Urothelium cell line (cell line): ENCODE data around the gene KBTBD13.
"Not testable (repeated sequence)": the region's sequence is repeated elsewhere in the genome, so short reads cannot be mapped to it uniquely, and the experiment has no call there.

Experiments
- DNase-seq: peaks from one replicate; pipeline ENCODE4 v3.0.0; 2011; ENCODE audit warnings: low spot score, mixed read lengths
- FAIRE-seq: peaks from 2 replicates; lab custom pipeline; 2011; peaks lifted over from hg19 to GRCh38; lab: Jason Lieb, UNC

KBTBD13 gene

GRCh38 chr15:65087411-65087810 lies 10.9 kb downstream of the KBTBD13 start:
- no peak for DNase-seq
- FAIRE-seq: no peak

- FAIRE-seq (no peak), DNase-seq (no peak)
Observed at GRCh38 chr15:65087873-65088642, 11.5 kb downstream of the KBTBD13 start.

GRCh38 chr15:65088643-65089021 lies 12.1 kb downstream of the KBTBD13 start:
- no peak for FAIRE-seq

GRCh38 chr15:65089206-65089824 lies 12.8 kb downstream of the KBTBD13 start:
- FAIRE-seq (no peak), DNase-seq (no peak)

More at GRCh38 chr15:65088643-65089021, 12.1 kb downstream of the KBTBD13 start:
- no peak for DNase-seq

- DNase-seq: no peak
- peak; percentile 55 for FAIRE-seq
Observed at GRCh38 chr15:65091946-65092770, 15.6 kb downstream of the KBTBD13 start.

GRCh38 chr15:65092911-65093792 lies 16.6 kb downstream of the KBTBD13 start:
- no peak for FAIRE-seq
- DNase-seq: no peak

- FAIRE-seq, DNase-seq: not testable (repeated sequence)
Observed at GRCh38 chr15:65093793-65094170, 17.2 kb downstream of the KBTBD13 start.

GRCh38 chr15:65094294-65094995 lies 17.9 kb downstream of the KBTBD13 start:
- DNase-seq (no peak), FAIRE-seq (no peak)

- no peak for DNase-seq
- peak; percentile 30 for FAIRE-seq
Observed at GRCh38 chr15:65095011-65095746, 18.6 kb downstream of the KBTBD13 start.

- FAIRE-seq (no peak), DNase-seq (no peak)
Observed at GRCh38 chr15:65095747-65096104, 19.2 kb downstream of the KBTBD13 start.

GRCh38 chr15:65096481-65097385 lies 20.2 kb downstream of the KBTBD13 start:
- FAIRE-seq: no peak

GRCh38 chr15:65097651-65098263 lies 21.2 kb downstream of the KBTBD13 start:
- no peak for FAIRE-seq
- DNase-seq: no peak

More at GRCh38 chr15:65096481-65097385, 20.2 kb downstream of the KBTBD13 start:
- DNase-seq: no peak

- FAIRE-seq: peak; percentile 13
Observed at GRCh38 chr15:65099336-65099735, 22.8 kb downstream of the KBTBD13 start.

GRCh38 chr15:65099801-65100200 lies 23.3 kb downstream of the KBTBD13 start:
- not testable (repeated sequence) for FAIRE-seq, DNase-seq

More at GRCh38 chr15:65099336-65099735, 22.8 kb downstream of the KBTBD13 start:
- DNase-seq: no peak

GRCh38 chr15:65100442-65100841 lies 23.9 kb downstream of the KBTBD13 start:
- DNase-seq (no peak), FAIRE-seq (no peak)

- DNase-seq (peak; percentile 67), FAIRE-seq (no peak)
Observed at GRCh38 chr15:65101411-65101890, 24.9 kb downstream of the KBTBD13 start.

- FAIRE-seq (no peak), DNase-seq (no peak)
Observed at GRCh38 chr15:65101891-65102708, 25.6 kb downstream of the KBTBD13 start.
